ENCODE data around the gene COG5. TPM values are rescaled to one million over a fixed set of nuclear protein-coding genes. Genes with fewer than 3 reads are reported as not detected.

Gene COG5
- total RNA-seq, 1 experiment from 2014 or later, result 29.1 TPM

DNA sequence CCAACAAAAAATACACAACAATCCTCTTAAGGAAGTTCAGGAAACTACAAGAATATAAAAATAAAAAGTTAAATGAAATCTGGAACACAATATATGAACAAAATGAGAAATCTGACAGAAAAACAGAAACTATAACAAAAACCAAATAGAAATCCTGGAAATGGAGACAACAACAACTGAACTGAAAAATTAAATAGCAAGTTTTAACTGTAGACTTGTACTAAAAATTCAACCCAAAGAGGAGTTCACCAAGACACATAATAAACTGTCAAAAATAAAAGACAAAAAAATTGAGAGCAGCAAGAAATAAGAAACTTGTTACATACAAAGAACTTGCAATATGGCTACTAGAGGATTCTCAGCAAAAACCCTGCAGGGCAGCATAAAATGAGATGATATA is 349.8 kb downstream of the COG5 start:
- intact Hi-C loops (cut with micrococcal nuclease; ENCODE audit: unreplicated experiment), result no loop called here
- TF ChIP-seq, protein P1, sequence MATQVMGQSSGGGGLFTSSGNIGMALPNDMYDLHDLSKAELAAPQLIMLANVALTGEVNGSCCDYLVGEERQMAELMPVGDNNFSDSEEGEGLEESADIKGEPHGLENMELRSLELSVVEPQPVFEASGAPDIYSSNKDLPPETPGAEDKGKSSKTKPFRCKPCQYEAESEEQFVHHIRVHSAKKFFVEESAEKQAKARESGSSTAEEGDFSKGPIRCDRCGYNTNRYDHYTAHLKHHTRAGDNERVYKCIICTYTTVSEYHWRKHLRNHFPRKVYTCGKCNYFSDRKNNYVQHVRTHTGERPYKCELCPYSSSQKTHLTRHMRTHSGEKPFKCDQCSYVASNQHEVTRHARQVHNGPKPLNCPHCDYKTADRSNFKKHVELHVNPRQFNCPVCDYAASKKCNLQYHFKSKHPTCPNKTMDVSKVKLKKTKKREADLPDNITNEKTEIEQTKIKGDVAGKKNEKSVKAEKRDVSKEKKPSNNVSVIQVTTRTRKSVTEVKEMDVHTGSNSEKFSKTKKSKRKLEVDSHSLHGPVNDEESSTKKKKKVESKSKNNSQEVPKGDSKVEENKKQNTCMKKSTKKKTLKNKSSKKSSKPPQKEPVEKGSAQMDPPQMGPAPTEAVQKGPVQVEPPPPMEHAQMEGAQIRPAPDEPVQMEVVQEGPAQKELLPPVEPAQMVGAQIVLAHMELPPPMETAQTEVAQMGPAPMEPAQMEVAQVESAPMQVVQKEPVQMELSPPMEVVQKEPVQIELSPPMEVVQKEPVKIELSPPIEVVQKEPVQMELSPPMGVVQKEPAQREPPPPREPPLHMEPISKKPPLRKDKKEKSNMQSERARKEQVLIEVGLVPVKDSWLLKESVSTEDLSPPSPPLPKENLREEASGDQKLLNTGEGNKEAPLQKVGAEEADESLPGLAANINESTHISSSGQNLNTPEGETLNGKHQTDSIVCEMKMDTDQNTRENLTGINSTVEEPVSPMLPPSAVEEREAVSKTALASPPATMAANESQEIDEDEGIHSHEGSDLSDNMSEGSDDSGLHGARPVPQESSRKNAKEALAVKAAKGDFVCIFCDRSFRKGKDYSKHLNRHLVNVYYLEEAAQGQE (IDR thresholded peaks at IDR 0.05; ENCODE audit: insufficient read depth in 1 of 2, low read depth in 2 of 2, low read length in 1 of 2), result no peak
- no peak for TF ChIP-seq POLR2AphosphoS5 (IDR thresholded peaks at IDR 0.05; ENCODE audit: low read depth, low read length)
- no peaks in the 10 kb centered on the region for H3K4me1 ChIP-seq (ENCODE audit: control insufficient read depth, insufficient read depth, low read length)
- no TSS peak for BruUV-seq (replicated peaks)
- no peak overlapping the region for H3K27ac ChIP-seq (ENCODE audit: low read length)
- DNase-seq (ENCODE audit: low read depth, low spot score), result no peak
- no peaks in the 10 kb centered on the region for H3K9me3 ChIP-seq (ENCODE audit: control insufficient read depth, insufficient read depth, low read depth, low read length)
- in situ Hi-C loops (cut with HindIII; ENCODE audit: low pct_unique_long_range_greater_than_20kb, low sequenced_read_pairs), result no loop called here
- H3K36me3 ChIP-seq (ENCODE audit: control insufficient read depth, insufficient read depth, low read length), result no peaks in the 10 kb centered on the region
- ATAC-seq, result no peak
- ChIA-PET CTCF (no interaction called here), POLR2A (no interaction called here)
- H3K27me3 ChIP-seq (ENCODE audit: control insufficient read depth, insufficient read depth, low read length), result no peaks in the 10 kb centered on the region
- H3K4me3 ChIP-seq (ENCODE audit: low read depth in 2 of 2, low read length in 2 of 2), result no peak overlapping the region

DNA sequence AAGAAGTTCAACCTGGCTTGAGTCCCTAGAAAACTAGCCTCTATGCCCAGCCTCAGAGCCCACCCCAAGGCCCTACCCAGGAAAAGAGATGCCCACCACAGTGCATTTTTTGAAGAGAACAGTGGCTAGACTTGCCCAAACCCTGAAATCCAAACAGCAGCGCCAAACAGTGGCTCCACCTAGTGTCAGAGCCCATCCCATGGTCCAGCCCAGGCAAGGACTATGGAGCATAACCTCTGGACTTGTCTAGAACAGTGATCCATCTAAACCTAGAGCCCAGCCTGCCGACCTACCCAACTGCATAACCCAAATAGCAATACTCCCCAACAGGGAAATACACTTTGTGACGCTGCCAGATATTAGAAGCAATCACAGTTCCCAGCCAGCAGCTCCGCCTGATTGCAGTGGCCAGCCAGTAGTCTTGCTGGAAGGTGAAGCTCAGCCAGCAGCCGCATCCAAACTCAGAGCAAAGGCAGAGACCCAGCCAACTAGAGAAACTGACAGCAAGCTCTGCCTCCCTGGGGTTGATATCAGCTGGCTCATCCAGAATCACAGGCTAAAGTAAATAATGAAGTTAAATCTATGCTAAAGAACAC is 350.4 kb downstream of the COG5 start:
- H3K4me3 ChIP-seq (ENCODE audit: low read depth in 2 of 2, low read length in 2 of 2), result no peak overlapping the region
- DNase-seq (ENCODE audit: low read depth, low spot score), result no peak
- BruUV-seq (replicated peaks), result no TSS peak
- no peaks in the 10 kb centered on the region for H3K27me3 ChIP-seq (ENCODE audit: control insufficient read depth, insufficient read depth, low read length)
- ATAC-seq, result no peak
- intact Hi-C loops (cut with micrococcal nuclease; ENCODE audit: unreplicated experiment), result no loop called here
- TF ChIP-seq CTCF (IDR thresholded peaks at IDR 0.05) (no peak), SIN3A (IDR thresholded peaks at IDR 0.05; ENCODE audit: borderline replicate concordance, insufficient read depth, low read depth, low read length) (no peak), TCF7L2 (IDR thresholded peaks at IDR 0.05; ENCODE audit: low read depth, low read length) (no peak), POLR2AphosphoS5 (IDR thresholded peaks at IDR 0.05; ENCODE audit: low read depth, low read length) (no peak)
- TF ChIP-seq, protein P1 (IDR thresholded peaks at IDR 0.05; ENCODE audit: insufficient read depth in 1 of 2, low read depth in 2 of 2, low read length in 1 of 2), result no peak
- H3K27ac ChIP-seq (ENCODE audit: low read length), result no peak overlapping the region
- no peaks in the 10 kb centered on the region for H3K36me3 ChIP-seq (ENCODE audit: control insufficient read depth, insufficient read depth, low read length)
- POLR2A ChIA-PET, result no interaction called here
- in situ Hi-C loops (cut with HindIII; ENCODE audit: low pct_unique_long_range_greater_than_20kb, low sequenced_read_pairs), result no loop called here
- no peaks in the 10 kb centered on the region for H3K9me3 ChIP-seq (ENCODE audit: control insufficient read depth, insufficient read depth, low read depth, low read length)
- CTCF ChIA-PET, result no interaction called here
- H3K4me1 ChIP-seq (ENCODE audit: control insufficient read depth, insufficient read depth, low read length), result no peaks in the 10 kb centered on the region
